CD4-positive, alpha-beta T cell treated with Interleukin-17A for 4 hours (primary cell): Measurements from ENCODE around the gene PIBF1.
"Not testable (repeated sequence)": the region's sequence is repeated elsewhere in the genome, so short reads cannot be mapped to it uniquely, and the experiment has no call there.

Source experiments
- DNase-seq: peaks from one replicate; pipeline ENCODE4 v3.0.0-alpha.2; 2020; ENCODE audit warnings: mixed read lengths

The PIBF1 gene

DNA sequence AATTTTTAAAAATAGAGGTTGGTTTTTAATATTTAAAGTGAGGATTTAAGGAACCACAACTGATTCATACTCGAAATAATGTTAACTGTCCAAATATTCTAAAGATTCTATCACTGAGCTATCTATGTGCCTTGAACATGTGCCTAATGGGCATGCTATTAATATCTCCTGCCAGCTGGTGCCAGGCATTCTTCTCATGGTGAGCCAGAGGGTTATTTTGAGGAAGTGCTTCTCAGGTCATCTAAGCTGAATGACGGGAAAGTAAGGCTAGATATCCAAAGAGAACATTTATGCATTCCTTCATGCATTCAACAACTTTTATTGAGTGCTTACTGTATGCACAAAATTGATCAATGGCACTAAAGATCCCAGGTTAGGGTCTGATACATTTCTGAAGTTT, 138.2 kb downstream of the PIBF1 start:
- DNase-seq = no peak

DNA sequence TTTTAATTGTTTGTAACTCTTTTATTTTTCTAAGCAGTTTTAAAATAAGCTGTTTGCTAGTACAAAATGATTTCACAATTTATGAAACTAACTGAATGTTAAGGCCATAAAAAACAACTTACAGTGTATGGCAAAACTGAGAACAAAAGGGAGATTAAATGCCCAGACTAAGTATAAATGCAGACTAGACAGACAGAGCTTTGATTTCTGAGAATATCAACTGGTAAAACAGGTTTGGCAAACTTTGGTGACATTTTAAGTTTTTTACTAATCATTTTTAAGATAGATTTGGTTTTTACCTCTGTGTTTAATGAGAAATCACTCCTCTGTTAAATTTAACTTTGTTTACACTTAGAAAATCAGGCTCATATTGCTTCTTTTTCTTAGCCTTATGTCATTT, 149.4 kb downstream of the PIBF1 start:
- DNase-seq = no peak

DNA sequence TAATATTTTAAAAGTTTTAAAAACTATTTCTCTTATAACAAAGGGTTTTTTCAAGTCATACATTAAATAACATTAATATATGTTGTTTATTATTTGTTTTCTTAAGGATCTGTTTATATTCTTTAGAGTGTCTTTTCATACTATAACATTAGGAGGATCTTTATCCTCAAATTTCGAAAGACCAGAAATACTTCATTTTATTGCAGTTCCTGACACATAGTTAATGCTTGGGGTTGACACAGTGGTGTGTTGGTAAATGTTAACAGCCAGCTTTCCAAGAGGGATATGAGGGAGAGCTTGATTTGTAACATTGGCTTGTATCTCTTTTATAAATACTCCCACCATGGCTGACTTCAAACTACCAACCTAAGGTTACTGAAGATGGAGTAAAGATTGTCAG, 150.3 kb downstream of the PIBF1 start:
- no peak for DNase-seq

- DNase-seq = not testable (repeated sequence)
Measured at GRCh38 chr13:72946267-72946666, 164.3 kb downstream of the PIBF1 start.

GRCh38 chr13:72952529-72953141, 170.7 kb downstream of the PIBF1 start:
- no peak for DNase-seq

DNA sequence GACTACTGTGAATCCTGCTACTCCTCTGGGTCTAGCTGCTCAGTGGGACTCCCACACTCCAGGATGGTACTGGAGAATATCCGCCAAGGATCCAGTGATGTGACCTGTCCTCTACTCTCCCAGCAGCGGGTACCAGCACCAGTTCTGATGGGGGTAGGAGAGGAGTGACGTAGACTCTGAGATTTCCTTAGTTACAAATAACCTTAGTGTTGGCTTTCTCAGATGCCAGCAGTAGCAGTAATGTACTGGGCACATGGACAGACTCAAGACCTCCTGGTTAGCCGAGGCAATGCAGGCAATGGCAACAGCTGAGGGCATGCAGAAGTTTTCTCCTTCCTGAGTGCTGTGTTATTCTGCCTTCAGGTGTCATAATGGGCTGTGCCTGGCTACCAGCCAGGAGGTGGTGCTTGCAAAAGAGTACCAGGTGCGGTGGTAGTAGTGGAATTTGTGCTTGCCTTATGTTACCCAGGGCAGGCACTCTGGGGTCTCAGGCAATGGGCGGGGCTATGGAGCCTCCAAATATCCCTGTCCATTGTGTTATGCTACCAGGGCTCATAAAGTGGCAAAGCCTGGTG, 171.5 kb downstream of the PIBF1 start:
- DNase-seq = no peak

DNA sequence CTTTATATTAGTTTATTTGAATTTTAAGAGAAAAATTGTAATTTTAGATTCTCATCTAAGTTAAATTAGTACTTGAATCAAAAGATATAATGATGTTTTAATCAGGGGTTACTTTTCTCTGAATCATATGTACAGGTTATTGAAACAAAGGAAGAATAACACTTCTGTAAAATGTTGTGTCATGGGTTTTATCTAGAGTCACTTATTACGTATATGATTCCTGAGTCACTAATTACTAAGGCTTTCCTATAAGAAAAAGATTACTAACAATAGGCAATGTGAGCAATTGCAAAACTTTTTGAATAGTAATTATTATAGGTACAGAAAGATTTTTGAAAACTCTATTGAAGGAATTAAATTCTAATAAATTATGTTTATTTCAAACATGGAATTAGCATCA, 177.7 kb downstream of the PIBF1 start:
- no peak for DNase-seq

DNA sequence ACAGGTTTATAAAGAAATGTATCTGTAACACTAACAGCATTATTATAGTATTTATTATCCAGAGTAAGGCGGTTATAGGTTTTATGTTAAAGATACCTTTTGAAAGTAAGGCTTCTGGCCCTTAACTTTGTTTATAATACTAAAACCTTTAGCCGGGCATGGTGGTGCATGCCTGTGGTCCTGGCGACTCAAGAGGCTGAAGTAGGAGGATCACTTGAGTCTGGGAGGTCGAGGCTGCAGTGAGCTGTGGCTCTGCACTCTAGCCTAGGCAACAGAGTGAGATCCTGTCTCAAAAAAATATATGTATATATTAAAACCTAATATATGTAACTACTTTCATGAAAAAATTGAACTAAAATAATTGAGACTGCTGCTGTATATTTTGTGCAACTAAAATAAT, 178.2 kb downstream of the PIBF1 start:
- no peak for DNase-seq

DNA sequence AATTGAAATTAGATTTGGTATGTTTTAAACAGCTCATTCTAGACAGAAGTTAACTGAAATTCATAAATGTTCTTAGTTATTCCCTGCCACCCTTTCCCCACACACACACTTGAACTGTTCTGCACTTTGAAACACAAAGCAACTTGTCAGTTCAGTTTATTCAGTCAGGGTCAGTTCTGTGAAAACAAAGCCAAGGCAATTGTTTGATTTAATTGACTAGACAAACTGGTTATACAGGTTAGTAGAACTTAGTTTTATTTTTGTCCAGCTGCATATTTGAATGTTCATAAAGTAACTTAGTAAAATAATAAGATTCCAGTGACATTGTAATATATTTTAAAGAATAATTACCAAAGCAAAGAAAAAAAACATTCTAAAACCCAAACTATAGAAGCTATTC, 178.6 kb downstream of the PIBF1 start:
- DNase-seq = no peak

DNA sequence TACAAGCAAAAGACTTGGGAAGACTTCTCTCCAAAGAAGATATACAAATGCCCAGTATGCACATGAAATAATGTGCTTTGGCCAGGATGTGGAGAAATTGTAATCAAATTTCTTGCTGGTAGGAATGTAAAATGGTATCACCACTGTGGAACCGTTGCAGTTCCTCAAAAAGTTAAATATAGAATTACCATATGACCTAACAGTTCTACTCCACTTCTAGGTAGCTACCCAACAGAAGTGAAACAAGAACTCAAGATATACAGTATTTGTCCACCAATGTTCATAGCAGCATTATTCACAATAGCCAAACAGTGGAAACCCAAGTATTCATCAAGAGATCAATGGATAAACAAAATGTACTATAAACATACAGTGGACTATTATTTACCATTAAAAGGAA, 181.8 kb downstream of the PIBF1 start:
- no peak for DNase-seq

- DNase-seq = no peak
Measured at GRCh38 chr13:72970301-72970880, 188.5 kb downstream of the PIBF1 start.

DNA sequence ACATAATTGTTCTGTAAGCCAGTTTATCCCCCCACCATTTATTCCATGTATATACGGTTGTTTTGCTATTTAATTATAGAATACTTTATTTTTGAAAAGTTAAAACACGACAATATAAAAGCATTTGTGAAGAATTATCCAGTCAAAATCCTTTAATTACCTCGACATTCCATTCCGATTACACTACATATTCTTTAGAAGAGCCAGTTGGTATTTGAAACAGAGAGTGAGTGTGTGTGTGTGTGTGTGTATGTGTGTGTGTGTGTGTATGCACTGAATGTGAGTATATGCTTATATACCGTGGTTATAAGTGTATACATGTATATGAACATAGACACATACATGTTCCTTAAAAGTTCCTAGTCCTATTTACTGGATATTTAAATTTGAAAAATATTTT, 189.0 kb downstream of the PIBF1 start:
- no peak for DNase-seq

DNA sequence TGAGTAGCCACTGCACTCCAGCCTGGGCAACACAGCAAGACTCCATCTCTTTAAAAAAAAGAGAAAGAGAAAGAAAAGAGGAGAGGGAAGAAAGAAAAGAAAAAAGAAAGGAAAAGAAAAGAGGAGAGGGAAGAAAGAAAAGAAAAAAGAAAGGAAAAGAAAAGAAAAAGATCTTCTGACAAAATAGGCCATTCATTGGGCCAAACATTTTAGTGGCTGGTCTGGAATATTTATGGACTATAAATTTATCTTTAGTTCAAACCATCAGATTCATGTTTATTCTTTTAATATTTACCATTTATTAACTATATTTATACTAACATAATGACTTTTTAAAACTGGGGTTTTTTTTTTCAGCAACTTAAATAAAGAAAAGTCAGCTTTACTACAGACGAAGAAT, 191.3 kb downstream of the PIBF1 start:
- DNase-seq = no peak

- no peak for DNase-seq
Measured at GRCh38 chr13:72983085-72983768, 201.3 kb downstream of the PIBF1 start.

DNA sequence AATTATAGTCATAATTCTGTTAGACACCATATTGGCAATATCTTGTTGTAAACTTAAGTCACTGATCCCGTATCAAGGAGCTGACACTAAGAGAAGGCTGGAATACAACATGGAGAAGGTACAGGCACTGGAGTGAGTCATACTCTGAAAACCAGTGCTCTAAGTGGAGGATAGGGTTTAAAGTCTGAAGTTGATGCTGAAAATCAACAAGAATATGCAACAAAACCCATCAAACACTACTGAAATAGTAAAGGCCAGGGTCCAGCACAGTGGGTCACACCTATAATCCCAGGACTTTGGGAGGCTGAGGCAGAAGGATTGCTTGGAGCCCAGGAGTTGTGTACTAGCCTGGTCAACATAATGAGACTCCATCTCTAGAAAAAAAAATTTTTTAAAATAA, 203.7 kb downstream of the PIBF1 start:
- no peak for DNase-seq

- DNase-seq = no peak
Measured at GRCh38 chr13:72986197-72986596, 204.3 kb downstream of the PIBF1 start.

DNA sequence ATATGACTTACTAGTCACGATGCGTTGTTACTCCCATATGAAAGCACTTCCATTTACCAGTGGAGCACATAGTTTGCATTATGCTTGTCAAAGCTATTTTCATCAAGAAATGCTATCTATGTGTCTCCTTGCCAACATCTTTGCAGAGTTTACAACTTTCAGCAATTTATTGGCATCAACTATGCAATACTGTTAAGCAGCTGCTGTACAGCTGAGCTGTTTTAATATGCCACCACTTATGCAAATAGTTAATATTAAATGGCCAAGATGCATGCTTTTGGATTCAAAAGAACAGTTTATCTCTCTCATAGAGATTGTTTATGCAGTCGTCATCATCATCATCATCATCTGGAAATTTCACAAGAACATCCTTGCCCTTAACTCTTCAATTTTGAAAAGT, 209.0 kb downstream of the PIBF1 start:
- no peak for DNase-seq

DNA sequence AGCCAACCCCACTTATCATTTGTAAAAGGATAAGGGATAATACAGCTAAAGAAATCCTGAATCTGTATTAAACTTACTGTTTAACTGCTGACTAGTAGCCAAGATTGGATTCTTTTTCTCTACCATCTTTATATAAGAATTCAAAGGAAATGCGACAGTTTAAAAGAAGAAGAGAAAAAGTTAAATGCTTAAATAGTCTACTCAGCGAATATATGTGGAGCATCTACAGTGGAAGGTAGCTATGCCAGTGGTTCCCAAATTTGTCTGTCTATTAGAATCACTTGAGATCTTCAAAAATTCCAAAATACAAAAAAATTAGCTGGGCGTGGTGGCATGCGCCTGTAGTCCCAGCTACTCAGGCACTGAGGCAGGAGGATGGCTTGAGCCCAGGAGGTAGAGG, 216.1 kb downstream of the PIBF1 start:
- DNase-seq = no peak

GRCh38 chr13:73000027-73000674, 218.2 kb downstream of the PIBF1 start:
- no peak for DNase-seq

- no peak for DNase-seq
Measured at GRCh38 chr13:73001971-73002370, 220.0 kb downstream of the PIBF1 start.

GRCh38 chr13:73011751-73012150, 229.8 kb downstream of the PIBF1 start:
- no peak for DNase-seq

DNA sequence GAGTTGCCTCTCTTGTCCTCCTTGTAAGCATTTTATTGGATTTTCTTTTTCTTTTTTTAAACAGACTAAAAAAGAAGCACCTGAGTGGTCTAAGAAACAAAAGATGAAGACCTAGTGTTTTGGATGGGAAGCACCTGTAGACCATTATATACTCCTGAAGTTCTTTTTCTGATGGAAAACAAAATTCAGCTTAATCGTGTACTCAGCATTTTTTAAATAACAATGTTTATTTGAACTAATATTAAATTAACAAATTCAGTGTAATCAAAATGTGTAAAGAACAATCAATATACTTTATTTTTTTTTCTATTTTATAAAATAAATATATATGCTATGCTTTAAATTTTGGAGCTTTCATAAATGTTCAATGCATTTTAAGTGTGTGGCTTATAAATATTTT, 233.9 kb downstream of the PIBF1 start:
- no peak for DNase-seq

- no peak for DNase-seq
Measured at GRCh38 chr13:73018336-73018735, 236.4 kb downstream of the PIBF1 start.
